ENCODE measurements around the gene SPIN2A. TPM values are rescaled to one million over a fixed set of nuclear protein-coding genes. Genes with fewer than 3 reads are reported as not detected.

SPIN2A gene
- total RNA-seq, 1 experiment from 2014 or later, result 4.5 TPM

DNA sequence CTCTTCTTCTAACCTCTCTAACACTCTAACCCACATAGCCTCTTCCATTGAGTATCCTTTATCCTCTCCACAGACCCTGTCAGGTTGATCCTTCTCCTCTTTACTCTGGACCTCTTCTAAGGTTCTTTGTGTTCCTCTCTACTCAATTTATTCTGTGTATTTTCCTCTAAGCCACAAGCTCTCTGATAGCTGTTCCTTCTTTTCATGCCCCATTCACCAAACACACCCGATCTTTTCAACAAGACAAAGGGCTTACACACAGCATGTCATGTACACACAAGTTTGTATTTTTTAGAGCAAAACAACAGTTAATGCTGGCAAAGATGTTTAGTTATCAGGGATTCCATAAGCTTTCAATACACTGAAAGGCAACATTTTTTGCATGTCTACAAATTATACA lies 17.8 kb downstream of the SPIN2A start:
- DNase-seq (ENCODE audit: low spot score) (no peak), ATAC-seq (no peak)
- Mint-ChIP-seq H3K36me3 (peaks cover 11% of the 10 kb centered on the region), H3K27me3 (ENCODE audit: low read depth) (no peaks in the 10 kb centered on the region), H3K4me3 (no peak overlapping the region), H3K4me1 (peaks cover 2% of the 10 kb centered on the region; the same call in 1 of the 2 replicates), H3K27ac (no peak overlapping the region), H3K9me3 (no peaks in the 10 kb centered on the region)
- POLR2A ChIA-PET, result no interaction called here
- CTCF ChIA-PET, result no interaction called here
- TF ChIP-seq MXD4 (CRISPR knock-in tag; IDR thresholded peaks at IDR 0.05; ENCODE audit: borderline replicate concordance) (no peak), GRHL2 (CRISPR knock-in tag; IDR thresholded peaks at IDR 0.05; ENCODE audit: insufficient replicate concordance, severe bottlenecking) (no peak), ATF1 (CRISPR knock-in tag; IDR thresholded peaks at IDR 0.05) (no peak), NR2C2 (CRISPR knock-in tag; IDR thresholded peaks at IDR 0.05) (no peak), ZNF219 (CRISPR knock-in tag; IDR thresholded peaks at IDR 0.05; ENCODE audit: borderline replicate concordance) (no peak), HMGA2 (CRISPR knock-in tag; IDR thresholded peaks at IDR 0.05) (no peak), SMAD4 (CRISPR knock-in tag; IDR thresholded peaks at IDR 0.05) (no peak), SP1 (CRISPR knock-in tag; conservative IDR thresholded peaks at IDR 0.05) (no peak), NFATC4 (CRISPR knock-in tag; IDR thresholded peaks at IDR 0.05) (no peak)
- TF ChIP-seq, protein P1, sequence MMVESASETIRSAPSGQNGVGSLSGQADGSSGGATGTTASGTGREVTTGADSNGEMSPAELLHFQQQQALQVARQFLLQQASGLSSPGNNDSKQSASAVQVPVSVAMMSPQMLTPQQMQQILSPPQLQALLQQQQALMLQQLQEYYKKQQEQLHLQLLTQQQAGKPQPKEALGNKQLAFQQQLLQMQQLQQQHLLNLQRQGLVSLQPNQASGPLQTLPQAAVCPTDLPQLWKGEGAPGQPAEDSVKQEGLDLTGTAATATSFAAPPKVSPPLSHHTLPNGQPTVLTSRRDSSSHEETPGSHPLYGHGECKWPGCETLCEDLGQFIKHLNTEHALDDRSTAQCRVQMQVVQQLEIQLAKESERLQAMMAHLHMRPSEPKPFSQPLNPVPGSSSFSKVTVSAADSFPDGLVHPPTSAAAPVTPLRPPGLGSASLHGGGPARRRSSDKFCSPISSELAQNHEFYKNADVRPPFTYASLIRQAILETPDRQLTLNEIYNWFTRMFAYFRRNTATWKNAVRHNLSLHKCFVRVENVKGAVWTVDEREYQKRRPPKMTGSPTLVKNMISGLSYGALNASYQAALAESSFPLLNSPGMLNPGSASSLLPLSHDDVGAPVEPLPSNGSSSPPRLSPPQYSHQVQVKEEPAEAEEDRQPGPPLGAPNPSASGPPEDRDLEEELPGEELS (CRISPR knock-in tag; IDR thresholded peaks at IDR 0.05), result no peak
- TF ChIP-seq, protein P2, sequence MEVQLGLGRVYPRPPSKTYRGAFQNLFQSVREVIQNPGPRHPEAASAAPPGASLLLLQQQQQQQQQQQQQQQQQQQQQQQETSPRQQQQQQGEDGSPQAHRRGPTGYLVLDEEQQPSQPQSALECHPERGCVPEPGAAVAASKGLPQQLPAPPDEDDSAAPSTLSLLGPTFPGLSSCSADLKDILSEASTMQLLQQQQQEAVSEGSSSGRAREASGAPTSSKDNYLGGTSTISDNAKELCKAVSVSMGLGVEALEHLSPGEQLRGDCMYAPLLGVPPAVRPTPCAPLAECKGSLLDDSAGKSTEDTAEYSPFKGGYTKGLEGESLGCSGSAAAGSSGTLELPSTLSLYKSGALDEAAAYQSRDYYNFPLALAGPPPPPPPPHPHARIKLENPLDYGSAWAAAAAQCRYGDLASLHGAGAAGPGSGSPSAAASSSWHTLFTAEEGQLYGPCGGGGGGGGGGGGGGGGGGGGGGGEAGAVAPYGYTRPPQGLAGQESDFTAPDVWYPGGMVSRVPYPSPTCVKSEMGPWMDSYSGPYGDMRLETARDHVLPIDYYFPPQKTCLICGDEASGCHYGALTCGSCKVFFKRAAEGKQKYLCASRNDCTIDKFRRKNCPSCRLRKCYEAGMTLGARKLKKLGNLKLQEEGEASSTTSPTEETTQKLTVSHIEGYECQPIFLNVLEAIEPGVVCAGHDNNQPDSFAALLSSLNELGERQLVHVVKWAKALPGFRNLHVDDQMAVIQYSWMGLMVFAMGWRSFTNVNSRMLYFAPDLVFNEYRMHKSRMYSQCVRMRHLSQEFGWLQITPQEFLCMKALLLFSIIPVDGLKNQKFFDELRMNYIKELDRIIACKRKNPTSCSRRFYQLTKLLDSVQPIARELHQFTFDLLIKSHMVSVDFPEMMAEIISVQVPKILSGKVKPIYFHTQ (CRISPR knock-in tag; IDR thresholded peaks at IDR 0.05), result no peak
- TF ChIP-seq, protein P3, sequence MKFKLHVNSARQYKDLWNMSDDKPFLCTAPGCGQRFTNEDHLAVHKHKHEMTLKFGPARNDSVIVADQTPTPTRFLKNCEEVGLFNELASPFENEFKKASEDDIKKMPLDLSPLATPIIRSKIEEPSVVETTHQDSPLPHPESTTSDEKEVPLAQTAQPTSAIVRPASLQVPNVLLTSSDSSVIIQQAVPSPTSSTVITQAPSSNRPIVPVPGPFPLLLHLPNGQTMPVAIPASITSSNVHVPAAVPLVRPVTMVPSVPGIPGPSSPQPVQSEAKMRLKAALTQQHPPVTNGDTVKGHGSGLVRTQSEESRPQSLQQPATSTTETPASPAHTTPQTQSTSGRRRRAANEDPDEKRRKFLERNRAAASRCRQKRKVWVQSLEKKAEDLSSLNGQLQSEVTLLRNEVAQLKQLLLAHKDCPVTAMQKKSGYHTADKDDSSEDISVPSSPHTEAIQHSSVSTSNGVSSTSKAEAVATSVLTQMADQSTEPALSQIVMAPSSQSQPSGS (CRISPR knock-in tag; IDR thresholded peaks at IDR 0.05; ENCODE audit: borderline replicate concordance, low read depth), result no peak
- TF ChIP-seq, protein P4, sequence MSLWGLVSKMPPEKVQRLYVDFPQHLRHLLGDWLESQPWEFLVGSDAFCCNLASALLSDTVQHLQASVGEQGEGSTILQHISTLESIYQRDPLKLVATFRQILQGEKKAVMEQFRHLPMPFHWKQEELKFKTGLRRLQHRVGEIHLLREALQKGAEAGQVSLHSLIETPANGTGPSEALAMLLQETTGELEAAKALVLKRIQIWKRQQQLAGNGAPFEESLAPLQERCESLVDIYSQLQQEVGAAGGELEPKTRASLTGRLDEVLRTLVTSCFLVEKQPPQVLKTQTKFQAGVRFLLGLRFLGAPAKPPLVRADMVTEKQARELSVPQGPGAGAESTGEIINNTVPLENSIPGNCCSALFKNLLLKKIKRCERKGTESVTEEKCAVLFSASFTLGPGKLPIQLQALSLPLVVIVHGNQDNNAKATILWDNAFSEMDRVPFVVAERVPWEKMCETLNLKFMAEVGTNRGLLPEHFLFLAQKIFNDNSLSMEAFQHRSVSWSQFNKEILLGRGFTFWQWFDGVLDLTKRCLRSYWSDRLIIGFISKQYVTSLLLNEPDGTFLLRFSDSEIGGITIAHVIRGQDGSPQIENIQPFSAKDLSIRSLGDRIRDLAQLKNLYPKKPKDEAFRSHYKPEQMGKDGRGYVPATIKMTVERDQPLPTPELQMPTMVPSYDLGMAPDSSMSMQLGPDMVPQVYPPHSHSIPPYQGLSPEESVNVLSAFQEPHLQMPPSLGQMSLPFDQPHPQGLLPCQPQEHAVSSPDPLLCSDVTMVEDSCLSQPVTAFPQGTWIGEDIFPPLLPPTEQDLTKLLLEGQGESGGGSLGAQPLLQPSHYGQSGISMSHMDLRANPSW (CRISPR knock-in tag; conservative IDR thresholded peaks at IDR 0.05; ENCODE audit: low read depth), result no peak
- TF ChIP-seq, protein P5, sequence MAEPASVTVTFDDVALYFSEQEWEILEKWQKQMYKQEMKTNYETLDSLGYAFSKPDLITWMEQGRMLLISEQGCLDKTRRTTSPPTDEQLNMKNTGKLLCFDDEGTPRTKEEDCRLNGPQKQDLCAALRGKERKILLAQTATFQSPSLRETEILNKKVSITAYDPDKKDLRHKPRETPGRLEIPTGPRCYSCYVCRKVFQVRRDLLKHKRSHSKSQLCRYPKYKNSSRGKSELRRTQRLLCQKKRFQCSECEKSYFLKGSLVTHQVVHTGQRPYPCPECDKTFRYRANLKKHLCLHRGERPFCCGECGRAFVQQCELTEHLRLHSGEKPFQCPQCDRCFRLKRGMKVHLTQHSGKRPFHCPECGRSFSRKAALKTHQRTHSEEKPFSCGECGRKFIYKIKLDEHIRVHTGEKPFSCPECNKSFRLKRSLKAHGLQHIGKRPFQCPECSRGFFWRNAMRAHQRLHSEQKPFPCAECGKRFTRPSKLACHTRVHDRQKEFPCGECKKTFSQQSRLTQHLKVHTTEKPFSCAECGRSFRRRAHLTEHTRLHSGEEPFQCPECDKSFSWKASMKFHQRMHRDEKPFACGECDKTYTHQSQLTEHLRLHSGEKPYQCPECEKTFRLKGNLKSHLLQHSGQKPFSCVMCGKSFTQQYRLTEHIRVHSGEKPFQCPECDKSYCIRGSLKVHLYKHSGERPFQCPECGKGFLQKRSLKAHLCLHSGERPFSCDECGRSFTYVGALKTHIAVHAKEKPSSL (CRISPR knock-in tag; conservative IDR thresholded peaks at IDR 0.05), result no peak
- TF ChIP-seq, protein P6, sequence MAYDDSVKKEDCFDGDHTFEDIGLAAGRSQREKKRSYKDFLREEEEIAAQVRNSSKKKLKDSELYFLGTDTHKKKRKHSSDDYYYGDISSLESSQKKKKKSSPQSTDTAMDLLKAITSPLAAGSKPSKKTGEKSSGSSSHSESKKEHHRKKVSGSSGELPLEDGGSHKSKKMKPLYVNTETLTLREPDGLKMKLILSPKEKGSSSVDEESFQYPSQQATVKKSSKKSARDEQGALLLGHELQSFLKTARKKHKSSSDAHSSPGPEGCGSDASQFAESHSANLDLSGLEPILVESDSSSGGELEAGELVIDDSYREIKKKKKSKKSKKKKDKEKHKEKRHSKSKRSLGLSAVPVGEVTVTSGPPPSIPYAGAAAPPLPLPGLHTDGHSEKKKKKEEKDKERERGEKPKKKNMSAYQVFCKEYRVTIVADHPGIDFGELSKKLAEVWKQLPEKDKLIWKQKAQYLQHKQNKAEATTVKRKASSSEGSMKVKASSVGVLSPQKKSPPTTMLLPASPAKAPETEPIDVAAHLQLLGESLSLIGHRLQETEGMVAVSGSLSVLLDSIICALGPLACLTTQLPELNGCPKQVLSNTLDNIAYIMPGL (CRISPR knock-in tag; IDR thresholded peaks at IDR 0.05), result no peak
- TF ChIP-seq, protein P7, sequence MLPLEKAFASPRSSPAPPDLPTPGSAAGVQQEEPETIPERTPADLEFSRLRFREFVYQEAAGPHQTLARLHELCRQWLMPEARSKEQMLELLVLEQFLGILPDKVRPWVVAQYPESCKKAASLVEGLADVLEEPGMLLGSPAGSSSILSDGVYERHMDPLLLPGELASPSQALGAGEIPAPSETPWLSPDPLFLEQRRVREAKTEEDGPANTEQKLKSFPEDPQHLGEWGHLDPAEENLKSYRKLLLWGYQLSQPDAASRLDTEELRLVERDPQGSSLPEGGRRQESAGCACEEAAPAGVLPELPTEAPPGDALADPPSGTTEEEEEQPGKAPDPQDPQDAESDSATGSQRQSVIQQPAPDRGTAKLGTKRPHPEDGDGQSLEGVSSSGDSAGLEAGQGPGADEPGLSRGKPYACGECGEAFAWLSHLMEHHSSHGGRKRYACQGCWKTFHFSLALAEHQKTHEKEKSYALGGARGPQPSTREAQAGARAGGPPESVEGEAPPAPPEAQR (CRISPR knock-in tag; IDR thresholded peaks at IDR 0.05), result no peak
- TF ChIP-seq, protein P8, sequence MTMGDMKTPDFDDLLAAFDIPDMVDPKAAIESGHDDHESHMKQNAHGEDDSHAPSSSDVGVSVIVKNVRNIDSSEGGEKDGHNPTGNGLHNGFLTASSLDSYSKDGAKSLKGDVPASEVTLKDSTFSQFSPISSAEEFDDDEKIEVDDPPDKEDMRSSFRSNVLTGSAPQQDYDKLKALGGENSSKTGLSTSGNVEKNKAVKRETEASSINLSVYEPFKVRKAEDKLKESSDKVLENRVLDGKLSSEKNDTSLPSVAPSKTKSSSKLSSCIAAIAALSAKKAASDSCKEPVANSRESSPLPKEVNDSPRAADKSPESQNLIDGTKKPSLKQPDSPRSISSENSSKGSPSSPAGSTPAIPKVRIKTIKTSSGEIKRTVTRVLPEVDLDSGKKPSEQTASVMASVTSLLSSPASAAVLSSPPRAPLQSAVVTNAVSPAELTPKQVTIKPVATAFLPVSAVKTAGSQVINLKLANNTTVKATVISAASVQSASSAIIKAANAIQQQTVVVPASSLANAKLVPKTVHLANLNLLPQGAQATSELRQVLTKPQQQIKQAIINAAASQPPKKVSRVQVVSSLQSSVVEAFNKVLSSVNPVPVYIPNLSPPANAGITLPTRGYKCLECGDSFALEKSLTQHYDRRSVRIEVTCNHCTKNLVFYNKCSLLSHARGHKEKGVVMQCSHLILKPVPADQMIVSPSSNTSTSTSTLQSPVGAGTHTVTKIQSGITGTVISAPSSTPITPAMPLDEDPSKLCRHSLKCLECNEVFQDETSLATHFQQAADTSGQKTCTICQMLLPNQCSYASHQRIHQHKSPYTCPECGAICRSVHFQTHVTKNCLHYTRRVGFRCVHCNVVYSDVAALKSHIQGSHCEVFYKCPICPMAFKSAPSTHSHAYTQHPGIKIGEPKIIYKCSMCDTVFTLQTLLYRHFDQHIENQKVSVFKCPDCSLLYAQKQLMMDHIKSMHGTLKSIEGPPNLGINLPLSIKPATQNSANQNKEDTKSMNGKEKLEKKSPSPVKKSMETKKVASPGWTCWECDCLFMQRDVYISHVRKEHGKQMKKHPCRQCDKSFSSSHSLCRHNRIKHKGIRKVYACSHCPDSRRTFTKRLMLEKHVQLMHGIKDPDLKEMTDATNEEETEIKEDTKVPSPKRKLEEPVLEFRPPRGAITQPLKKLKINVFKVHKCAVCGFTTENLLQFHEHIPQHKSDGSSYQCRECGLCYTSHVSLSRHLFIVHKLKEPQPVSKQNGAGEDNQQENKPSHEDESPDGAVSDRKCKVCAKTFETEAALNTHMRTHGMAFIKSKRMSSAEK (CRISPR knock-in tag; IDR thresholded peaks at IDR 0.05; ENCODE audit: borderline replicate concordance), result no peak

All from WTC11 (cell line).